ENCODE measurements around the gene CDC42BPA. TPM values are rescaled to one million over a fixed set of nuclear protein-coding genes. Genes with fewer than 3 reads are reported as not detected.

CDC42BPA gene
- total and polyA plus RNA-seq, 2 of the 13 experiments (the other 11 are each of a cell fraction or from before 2014, with no cell fraction given), result 6.5 to 16.0 TPM

- TF ChIP-seq ZUFSP (CRISPR knock-in tag; IDR thresholded peaks at IDR 0.05; ENCODE audit: borderline replicate concordance), result no peak
- TF ChIP-seq CHD4 (IDR thresholded peaks at IDR 0.05; ENCODE audit: borderline replicate concordance, low read length), result no peak
- TF ChIP-seq MEIS2 (CRISPR knock-in tag; IDR thresholded peaks at IDR 0.05), result no peak
- TF ChIP-seq ZNF761 (CRISPR knock-in tag; conservative IDR thresholded peaks at IDR 0.05), result no peak
- TF ChIP-seq RORA (CRISPR knock-in tag; IDR thresholded peaks at IDR 0.05), result no peak
- TF ChIP-seq ZBTB37 (CRISPR knock-in tag; IDR thresholded peaks at IDR 0.05), result no peak
- no peak for TF ChIP-seq ETV5 (CRISPR knock-in tag; IDR thresholded peaks at IDR 0.05; ENCODE audit: borderline replicate concordance)
- no peak for TF ChIP-seq NFAT5 (CRISPR knock-in tag; IDR thresholded peaks at IDR 0.05)
- no peak for TF ChIP-seq GRHL1 (CRISPR knock-in tag; conservative IDR thresholded peaks at IDR 0.05)
- no peak for TF ChIP-seq E2F5 (CRISPR knock-in tag; conservative IDR thresholded peaks at IDR 0.05)
- TF ChIP-seq JUNB (CRISPR knock-in tag; IDR thresholded peaks at IDR 0.05; ENCODE audit: borderline replicate concordance), result no peak
Observed at GRCh38 chr1:226974544-226975258, 343.6 kb downstream of the CDC42BPA start (continued).
